RCC 7860 (cell line): ENCODE measurements around the gene PLCH1.

ENCODE experiments used
- DNase-seq: peaks from one replicate; pipeline ENCODE4 v3.0.0-alpha.2; 2015; ENCODE audit warnings: low spot score
- FAIRE-seq: peaks from 2 replicates; lab custom pipeline; 2012; peaks lifted over from hg19 to GRCh38; lab: Jason Lieb, UNC

PLCH1 gene

DNA sequence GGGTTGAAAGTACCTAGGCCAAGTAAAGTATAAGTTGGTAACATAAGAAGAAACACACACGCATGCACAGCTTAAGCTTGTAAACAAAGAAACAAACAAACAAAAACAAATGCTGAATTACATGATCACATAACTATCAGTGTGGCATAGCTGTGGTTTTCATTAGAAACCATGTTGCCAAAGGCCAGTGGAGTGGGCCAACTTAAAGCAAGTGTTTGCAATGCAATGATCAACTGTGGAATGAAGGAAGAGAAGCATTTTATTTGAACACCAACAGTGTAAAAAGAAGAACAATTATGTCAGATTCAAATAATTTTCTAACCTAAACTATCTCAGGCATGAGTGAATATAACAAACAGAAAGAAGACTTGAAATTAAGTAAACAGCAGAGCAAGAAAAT lies 252.0 kb downstream of the PLCH1 start:
- FAIRE-seq: no peak
- DNase-seq: no peak

- FAIRE-seq (no peak), DNase-seq (no peak)
These were observed 253.2 kb downstream of the PLCH1 start for GRCh38 chr3:155491696-155492095.

GRCh38 chr3:155488671-155489070 lies 256.2 kb downstream of the PLCH1 start:
- FAIRE-seq (no peak), DNase-seq (no peak)

DNA sequence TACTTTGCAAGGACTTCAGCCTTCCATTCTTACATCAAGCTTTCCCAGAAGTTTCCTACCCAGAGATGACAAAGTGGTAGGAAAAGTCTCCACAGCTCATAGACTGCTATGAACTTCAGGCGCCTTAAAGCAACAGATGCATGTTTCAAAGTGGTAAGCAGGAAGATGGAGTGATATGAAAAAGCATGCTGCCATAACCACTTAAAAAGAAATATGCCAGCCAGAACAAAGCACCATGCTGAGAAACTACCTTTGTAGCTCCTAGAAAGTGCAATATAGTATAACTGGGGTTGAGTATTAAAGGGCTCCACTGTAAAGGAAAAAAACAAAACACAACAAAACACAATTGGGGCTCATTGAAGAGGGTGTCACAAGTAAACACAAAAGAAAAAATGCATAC lies 259.0 kb downstream of the PLCH1 start:
- FAIRE-seq (no peak), DNase-seq (no peak)

DNA sequence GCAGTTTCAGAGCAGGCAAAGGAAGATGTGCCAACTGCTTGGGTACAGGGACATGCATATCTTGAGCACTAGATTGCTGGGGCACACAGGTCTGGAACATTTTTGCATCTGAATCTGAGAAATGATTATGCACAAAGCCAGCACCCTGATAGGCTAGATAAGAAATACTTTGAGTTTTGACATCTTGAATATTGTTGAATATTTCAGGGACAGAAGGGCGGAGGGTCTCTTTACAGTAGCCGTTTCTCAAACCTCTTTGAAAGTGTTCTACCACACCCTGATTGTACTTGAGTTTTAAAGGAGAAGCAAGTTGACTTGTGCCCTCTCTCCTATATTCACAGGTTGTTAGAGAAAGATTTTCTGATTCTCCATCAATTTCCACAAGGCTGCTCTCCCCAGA lies 263.3 kb downstream of the PLCH1 start:
- FAIRE-seq (no peak), DNase-seq (no peak)

DNA sequence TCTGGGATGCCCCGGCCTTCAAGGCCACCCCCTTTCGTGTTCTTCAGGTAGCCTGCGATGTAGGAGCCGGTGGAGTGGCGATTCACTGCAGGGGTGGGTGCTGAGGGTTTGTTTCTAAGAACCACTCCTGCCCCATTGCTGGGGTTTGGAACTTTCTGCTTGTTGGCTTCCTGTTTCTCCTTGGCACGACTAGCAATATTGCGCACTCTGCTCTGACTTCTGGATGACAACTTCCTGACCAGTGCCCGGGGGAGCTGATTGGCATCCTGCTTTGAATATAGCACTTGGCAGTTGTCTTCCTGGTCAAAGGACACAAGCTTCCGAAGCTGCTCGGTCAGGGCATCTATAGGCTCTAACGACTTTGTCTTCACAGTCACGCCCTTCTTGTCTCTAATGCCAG lies 263.8 kb downstream of the PLCH1 start:
- DNase-seq: no peak
- FAIRE-seq: no peak

- FAIRE-seq (no peak), DNase-seq (no peak)
These were observed 279.2 kb downstream of the PLCH1 start for GRCh38 chr3:155465664-155466063.

- FAIRE-seq (no peak), DNase-seq (no peak)
These were observed 282.2 kb downstream of the PLCH1 start for GRCh38 chr3:155462672-155463071.

DNA sequence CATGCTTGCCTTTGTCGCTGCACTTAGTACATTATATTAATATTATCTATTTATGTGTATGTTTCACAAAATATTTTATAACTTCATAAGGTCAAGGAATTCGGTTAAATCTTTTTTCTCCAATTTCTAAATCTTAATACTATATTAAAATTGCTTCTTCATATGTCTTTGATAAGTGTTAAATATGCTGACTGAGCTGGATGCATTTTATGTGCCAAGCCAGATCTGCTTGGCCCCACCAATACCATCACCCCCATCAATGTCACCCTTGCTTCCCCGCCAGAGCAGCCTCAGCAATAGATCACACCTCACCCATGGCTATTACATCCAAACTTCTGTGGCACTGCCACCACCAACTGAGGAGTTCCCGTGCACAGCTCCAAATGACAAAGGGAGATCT lies 287.3 kb downstream of the PLCH1 start:
- DNase-seq: no peak
- no peak for FAIRE-seq

DNA sequence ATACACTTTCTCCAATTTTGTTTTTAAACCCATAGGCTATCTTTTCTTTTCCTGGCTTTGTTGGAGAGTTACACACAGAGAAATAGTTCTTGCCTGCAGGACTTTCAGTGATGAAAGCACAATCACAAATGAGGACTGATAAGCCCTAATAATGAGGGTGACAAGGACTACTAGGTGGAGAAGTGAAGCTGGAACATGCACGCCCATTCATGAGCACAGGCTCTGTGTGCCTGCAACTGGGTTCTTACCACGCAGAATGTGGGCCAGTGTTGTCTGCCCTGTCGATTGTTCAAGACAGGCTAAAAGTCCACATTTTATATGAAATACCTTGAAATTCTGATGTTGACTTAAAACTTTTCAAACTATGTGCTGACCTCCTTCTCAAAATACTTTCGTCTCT lies 289.1 kb downstream of the PLCH1 start:
- no peak for DNase-seq
- no peak for FAIRE-seq

DNA sequence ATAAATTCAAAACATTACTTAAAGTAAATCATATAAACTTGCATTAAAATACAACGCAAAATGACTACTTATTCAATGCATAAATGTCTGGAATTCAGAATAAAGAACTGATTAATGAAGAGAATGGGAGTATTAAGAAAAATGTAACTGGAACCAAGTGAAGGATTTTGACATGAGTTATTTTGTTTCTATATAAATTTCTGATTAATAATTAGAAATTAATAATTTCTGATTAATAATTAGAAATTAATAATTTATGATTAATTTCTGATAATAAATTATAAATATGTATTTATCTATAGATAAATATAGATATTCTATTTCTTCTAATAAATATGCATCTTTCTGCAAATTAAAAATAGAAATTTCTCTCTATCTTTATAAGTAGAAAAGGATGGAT lies 291.4 kb downstream of the PLCH1 start:
- DNase-seq (no peak), FAIRE-seq (peak; percentile 73)

DNA sequence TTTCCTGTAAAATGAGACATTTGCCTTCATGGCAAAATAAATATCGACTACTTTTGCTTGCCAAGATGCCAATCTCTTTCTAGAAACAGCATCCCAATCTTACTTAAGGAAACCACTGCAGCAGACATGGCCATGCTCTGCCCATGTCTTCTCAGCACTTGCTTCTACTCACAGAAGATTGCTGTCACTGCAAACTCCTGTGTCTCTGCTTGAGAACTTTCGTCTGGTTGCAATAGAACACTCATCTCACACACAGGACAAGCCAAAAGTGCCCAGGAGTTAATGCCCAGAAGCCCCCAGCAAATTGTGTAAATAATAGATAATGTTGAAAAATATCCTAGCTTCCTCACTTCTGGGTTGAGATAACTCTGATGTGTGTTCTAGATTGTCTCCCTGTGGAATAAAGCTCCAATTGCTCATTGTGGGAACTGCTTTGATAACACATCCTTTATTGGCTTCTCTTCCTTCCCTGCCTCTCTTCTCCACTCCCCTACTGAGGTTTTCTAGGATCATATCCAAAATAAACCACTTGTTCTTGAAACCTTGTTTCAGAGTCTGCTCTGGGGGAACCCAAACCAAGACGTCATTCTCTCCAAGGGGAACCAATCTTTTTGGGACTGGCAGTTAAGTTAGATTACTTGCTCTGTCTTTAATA lies 295.1 kb downstream of the PLCH1 start:
- FAIRE-seq (no peak), DNase-seq (no peak)

DNA sequence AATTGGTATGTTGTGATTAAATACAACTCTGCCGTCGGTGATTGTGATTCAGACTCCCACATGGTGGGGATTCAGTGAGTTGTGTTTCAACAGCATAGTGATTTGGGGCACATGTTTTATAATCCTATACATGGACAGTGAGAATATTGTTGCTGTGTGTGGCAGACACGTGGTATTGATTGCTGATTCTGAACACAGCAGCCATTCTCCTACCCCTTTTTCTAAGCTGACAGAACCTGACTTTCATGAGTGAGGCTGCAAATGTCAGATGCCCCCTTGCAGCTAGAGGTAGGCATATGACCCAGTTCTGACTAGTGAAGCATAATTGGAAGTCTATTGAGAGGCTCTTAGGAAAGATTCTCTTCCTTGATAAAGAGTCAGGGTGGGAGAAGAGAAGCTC lies 296.3 kb downstream of the PLCH1 start:
- FAIRE-seq (no peak), DNase-seq (no peak)

DNA sequence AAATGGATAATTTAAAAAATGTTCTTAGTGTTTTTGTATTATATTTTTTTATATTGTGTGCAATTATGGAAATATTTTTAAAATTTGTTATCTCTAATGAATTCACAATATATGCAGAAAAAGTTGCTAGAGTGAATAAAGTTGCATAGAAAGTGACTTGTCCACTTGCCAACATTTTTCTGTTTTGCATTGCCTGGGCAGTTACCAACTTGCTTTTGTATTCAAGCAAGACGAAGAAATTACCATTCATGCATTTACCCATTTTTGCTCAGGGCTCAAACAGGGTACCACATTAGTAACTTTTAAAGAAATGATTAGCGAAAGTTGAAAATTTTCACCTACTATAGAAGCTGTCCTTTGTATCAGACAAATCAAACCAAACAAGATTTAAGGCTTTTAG lies 298.5 kb downstream of the PLCH1 start:
- FAIRE-seq (no peak), DNase-seq (no peak)

- DNase-seq (no peak), FAIRE-seq (no peak)
These were observed 300.1 kb downstream of the PLCH1 start for GRCh38 chr3:155444771-155445170.

GRCh38 chr3:155443815-155444214 lies 301.1 kb downstream of the PLCH1 start:
- FAIRE-seq (no peak), DNase-seq (no peak)

- FAIRE-seq: no peak
- DNase-seq: no peak
These were observed 302.8 kb downstream of the PLCH1 start for GRCh38 chr3:155442072-155442471.

GRCh38 chr3:155441506-155441905 lies 303.4 kb downstream of the PLCH1 start:
- FAIRE-seq: no peak

GRCh38 chr3:155441026-155441425 lies 303.8 kb downstream of the PLCH1 start:
- no peak for DNase-seq
- no peak for FAIRE-seq

More at GRCh38 chr3:155441506-155441905, 303.4 kb downstream of the PLCH1 start:
- DNase-seq: no peak

DNA sequence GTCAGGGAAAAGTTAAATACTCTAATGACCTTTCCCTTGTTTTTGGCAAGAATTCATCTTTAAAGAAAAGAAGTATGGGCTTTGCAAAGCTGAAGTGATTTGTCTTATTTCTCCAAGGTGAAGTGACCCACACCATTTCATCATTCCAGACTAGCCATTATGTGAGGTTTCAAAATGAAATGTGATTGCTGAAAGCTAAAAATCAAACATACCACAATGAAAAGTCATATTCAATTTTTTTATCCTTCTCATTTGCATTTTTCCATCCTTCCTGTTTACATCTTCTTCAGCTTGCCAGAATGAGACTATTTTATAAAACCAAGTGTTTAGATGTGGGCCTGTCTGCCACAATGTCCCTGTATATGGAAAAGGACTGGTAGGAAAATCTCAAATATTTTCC lies 309.1 kb downstream of the PLCH1 start:
- FAIRE-seq: no peak
- DNase-seq: no peak

- no peak for FAIRE-seq
- no peak for DNase-seq
These were observed 312.9 kb downstream of the PLCH1 start for GRCh38 chr3:155431856-155432570.

DNA sequence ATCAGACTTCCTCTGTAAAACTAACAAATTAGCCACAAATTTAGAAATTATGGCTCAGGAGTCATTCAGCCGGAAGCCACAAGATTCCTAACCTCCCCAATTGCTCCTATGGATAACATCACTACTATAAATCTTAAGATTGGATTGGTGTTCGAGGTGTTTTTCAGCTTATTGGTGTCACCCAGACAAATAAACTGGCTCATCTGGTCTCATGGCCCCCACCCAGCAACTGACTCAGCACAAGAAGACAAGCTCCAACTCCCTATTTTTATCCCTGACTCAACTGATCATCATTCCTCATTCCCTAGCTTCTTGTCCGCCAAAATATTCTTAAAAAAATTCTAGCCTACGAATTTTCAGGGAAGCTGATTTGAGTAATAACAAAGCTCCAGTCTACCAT lies 316.3 kb downstream of the PLCH1 start:
- DNase-seq (no peak), FAIRE-seq (no peak)
